Mucosa of descending colon (tissue), 3 donors: Measurements from ENCODE around the gene ATP8A2. TPM values are rescaled to one million over a fixed set of nuclear protein-coding genes. Genes with fewer than 3 reads are reported as not detected.

ENCODE experiments used
- ATAC-seq: fragments of 200-7000 bp; cut with Tn5 transposase; one replicate; pipeline ENCODE4 v1.9.1; 2020; ENCODE audit warnings: mild to moderate bottlenecking, moderate library complexity
- DNase-seq, 3 donors: peaks; one replicate each; pipeline ENCODE4 v3.0.0-alpha.2; 2020
- H3K36me3 ChIP-seq: fragments of 200-600 bp; one replicate; pipeline ENCODE4 v1.8.0; 2021; ENCODE audit warnings: low read depth, mild to moderate bottlenecking
- H3K4me1 ChIP-seq: fragments of 200-600 bp; one replicate; pipeline ENCODE4 v1.8.0; 2021; ENCODE audit warnings: low read depth, mild to moderate bottlenecking
- H3K4me3 ChIP-seq: fragments of 200-600 bp; one replicate; pipeline ENCODE4 v1.8.0; 2021; ENCODE audit warnings: mild to moderate bottlenecking
- H3K9me3 ChIP-seq: fragments of 200-600 bp; one replicate; pipeline ENCODE4 v1.8.0; 2021; ENCODE audit warnings: mild to moderate bottlenecking
- intact Hi-C, 2 donors: fragments of 100-400 bp; cut with DNase I in 1 of 2; cut with micrococcal nuclease in 1 of 2; formaldehyde crosslinking; loops; one replicate each; pipeline versions ENCODE4 v1.11.0 to v1.11.1; 2022; cut with DNase I, micrococcal nuclease
- total RNA-seq, 3 donors: library from RNA; stranded (reverse); fragmentation: NEBNext Ultra II Directional in 2 of 3; extraction: Animal tissue kit (Norgen Biotek cat#: 25700) in 2 of 3; gene quantifications; one replicate each; pipeline versions ENCODE4 v1.2.1 to v1.2.4, GENCODE V29; 2021 to 2023
- TF ChIP-seq, protein P1 (sequence below): fragments of 200-600 bp; IDR thresholded peaks from one replicate; pipeline ENCODE4 v1.8.0; 2022; ENCODE audit warnings: antibody characterized with exemption, mild to moderate bottlenecking
- donor health status: DM: no; HTN: no; CAD: no; lungs with moderate emphysema.
- donor health status: DM: no; HTN: no; CAD: no.
- donor health status: DM: no; HTN: yes; CAD: no.

Gene ATP8A2
- total RNA-seq, 3 donors from 2014 or later, result 0.22 to 3.6 (median 0.41) TPM

GRCh38 chr13:26019881-26020870 is 648.4 kb downstream of the ATP8A2 start:
- no peak for DNase-seq
- Histone ChIP-seq H3K9me3 (no peaks in the 10 kb centered on the region), H3K4me1 (no peaks in the 10 kb centered on the region), H3K4me3 (no peak overlapping the region), H3K36me3 (no peaks in the 10 kb centered on the region)
- intact Hi-C loops, result no loop called here
- TF ChIP-seq, protein P1, sequence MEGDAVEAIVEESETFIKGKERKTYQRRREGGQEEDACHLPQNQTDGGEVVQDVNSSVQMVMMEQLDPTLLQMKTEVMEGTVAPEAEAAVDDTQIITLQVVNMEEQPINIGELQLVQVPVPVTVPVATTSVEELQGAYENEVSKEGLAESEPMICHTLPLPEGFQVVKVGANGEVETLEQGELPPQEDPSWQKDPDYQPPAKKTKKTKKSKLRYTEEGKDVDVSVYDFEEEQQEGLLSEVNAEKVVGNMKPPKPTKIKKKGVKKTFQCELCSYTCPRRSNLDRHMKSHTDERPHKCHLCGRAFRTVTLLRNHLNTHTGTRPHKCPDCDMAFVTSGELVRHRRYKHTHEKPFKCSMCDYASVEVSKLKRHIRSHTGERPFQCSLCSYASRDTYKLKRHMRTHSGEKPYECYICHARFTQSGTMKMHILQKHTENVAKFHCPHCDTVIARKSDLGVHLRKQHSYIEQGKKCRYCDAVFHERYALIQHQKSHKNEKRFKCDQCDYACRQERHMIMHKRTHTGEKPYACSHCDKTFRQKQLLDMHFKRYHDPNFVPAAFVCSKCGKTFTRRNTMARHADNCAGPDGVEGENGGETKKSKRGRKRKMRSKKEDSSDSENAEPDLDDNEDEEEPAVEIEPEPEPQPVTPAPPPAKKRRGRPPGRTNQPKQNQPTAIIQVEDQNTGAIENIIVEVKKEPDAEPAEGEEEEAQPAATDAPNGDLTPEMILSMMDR, result no peak
- no peak for ATAC-seq

DNA sequence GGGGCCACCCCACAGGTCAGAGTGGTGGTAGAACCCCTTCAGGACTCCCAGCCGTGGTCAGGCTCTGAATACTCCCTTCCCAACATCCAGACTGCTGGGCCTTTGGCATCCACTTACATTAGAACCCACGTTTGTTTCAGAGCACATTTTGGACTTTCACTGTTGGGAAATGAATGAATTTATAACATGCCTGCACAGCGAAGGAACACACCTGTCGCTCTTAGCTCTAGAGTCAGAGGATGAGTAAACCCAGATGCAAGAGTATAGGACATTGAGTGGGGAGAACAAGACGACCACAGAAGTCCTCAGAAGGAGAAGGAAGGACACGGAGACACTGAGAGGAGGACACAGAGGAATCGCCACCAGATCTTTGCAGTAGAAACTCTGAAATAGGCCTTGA is 649.1 kb downstream of the ATP8A2 start:
- ATAC-seq, result no peak
- H3K4me1 ChIP-seq, result no peaks in the 10 kb centered on the region
- intact Hi-C loops, result no loop called here
- no peak overlapping the region for H3K4me3 ChIP-seq
- H3K9me3 ChIP-seq, result no peaks in the 10 kb centered on the region
- DNase-seq, result no peak
- TF ChIP-seq, protein P1, result no peak
- no peaks in the 10 kb centered on the region for H3K36me3 ChIP-seq

- Histone ChIP-seq H3K36me3 (no peaks in the 10 kb centered on the region), H3K9me3 (no peaks in the 10 kb centered on the region), H3K4me1 (no peaks in the 10 kb centered on the region), H3K4me3 (no peak overlapping the region)
- TF ChIP-seq, protein P1, result no peak
- DNase-seq (no peak), ATAC-seq (no peak)
- intact Hi-C loops, result no loop called here
Observed at GRCh38 chr13:26021516-26021915, 649.7 kb downstream of the ATP8A2 start.

DNA sequence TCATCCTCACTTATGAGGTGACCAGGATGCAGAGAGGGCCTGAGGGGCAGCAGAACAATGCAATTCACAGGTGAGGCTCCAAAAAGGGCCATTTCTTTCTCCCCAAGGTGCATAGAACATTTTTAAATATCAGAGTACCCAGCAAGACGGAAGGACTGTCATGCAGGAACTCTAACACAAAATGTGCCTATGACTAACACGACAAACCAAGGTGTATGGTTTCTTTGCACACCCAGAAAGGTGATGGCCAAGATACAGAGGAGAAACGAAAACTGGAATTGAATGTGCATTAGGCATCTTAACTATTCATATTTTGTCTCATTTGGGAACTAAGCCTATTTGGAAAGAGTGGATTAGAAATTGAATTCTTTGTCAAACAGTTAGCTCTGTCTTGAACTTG is 650.2 kb downstream of the ATP8A2 start:
- TF ChIP-seq, protein P1, result no peak
- no peak for DNase-seq
- no peak overlapping the region for H3K4me3 ChIP-seq
- H3K9me3 ChIP-seq, result no peaks in the 10 kb centered on the region
- ATAC-seq, result no peak
- no peaks in the 10 kb centered on the region for H3K4me1 ChIP-seq
- H3K36me3 ChIP-seq, result no peaks in the 10 kb centered on the region
- intact Hi-C loops, result no loop called here

DNA sequence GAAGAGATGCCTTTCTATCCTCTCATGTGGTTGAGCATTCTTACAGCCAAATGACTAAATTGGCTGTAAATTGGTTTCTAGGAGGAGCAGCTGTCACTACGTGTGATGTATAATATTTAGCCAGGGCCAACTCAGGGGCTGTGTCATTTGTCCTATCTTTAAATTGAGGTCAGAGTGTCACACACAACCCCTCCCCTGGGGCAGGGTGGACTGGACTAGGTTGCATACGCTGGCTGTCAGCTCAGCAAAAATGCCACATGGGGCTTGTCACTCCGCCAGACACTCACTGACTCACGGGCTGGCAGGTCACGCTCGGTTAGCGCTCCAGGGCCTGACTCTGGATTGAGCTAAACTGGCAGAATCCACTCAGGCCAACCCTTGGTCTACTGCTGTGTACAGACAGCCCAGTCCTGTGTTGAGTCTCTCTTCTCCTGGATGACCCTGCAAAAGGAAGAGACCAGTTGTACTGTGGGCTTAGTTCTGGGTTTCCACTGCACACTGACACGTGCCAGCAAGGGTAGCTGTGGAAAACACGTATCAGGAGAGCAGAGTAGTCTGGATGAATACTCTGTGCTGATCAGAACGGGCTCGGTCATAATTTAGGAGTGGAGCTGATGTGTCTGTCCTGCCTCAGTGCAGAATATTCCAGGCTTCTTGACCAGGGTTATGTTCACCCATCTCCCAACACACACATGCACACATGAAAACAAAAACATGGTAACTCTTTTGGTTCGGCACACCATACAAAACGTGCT is 650.9 kb downstream of the ATP8A2 start:
- no peaks in the 10 kb centered on the region for H3K4me1 ChIP-seq
- no peaks in the 10 kb centered on the region for H3K36me3 ChIP-seq
- intact Hi-C loops, result no loop called here
- H3K9me3 ChIP-seq, result no peaks in the 10 kb centered on the region
- TF ChIP-seq, protein P1, result no peak
- no peak overlapping the region for H3K4me3 ChIP-seq
- ATAC-seq (peak; percentile 38), DNase-seq (peak; percentile 14 to 54 (median 28))
